AG04449 (cell line): ENCODE data around the gene NALCN.

Experiments
- CTCF ChIA-PET: fragments of 350-600 bp; formaldehyde crosslinking; extraction: SDS; loops from one replicate; lab custom pipeline; 2021; ENCODE audit warnings: antibody characterized with exemption; lab: Yijun Ruan, JAX
- POLR2A ChIA-PET: fragments of 400-600, 350-600 bp; formaldehyde crosslinking; extraction: SDS; loops from one replicate; lab custom pipeline; 2020; ENCODE audit warnings: antibody characterized with exemption, inconsistent platforms; lab: Yijun Ruan, JAX
- DNase-seq: peaks from one replicate; pipeline ENCODE4 v3.0.0-alpha.2; 2010; ENCODE audit warnings: low read depth, low spot score
- H3K4me3 ChIP-seq: 2 replicates; pipeline ENCODE4 v1.5.1; 2011; ENCODE audit warnings: low read depth, mild to moderate bottlenecking, control low read depth, low read length
- TF ChIP-seq, protein P1 (sequence below): IDR thresholded peaks from one replicate; pipeline ENCODE4 v1.5.1; 2011; ENCODE audit warnings: mild to moderate bottlenecking, moderate library complexity, low read length, control low read depth, inconsistent platforms; ENCODE audit not compliant: insufficient read depth; ENCODE audit errors: missing control alignments

The NALCN gene

DNA sequence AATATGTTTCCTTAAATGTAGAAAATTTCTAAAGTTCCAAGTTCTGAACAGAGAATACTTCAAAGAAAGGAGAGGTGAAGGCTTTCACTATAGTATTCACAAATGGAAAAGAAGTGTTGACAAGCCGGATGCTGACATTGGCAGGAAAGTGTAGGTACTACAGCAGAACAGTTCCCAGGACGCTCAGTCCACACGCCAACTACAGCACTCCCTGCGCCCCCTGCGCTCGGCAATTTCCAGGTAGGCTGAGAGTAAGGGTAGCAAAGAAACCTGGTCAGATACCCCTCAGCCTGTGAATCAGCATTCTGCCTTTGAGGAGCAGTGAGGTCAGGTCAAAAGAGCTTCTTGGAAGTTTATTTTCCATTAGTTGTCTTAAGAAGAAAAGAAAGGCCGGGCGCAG lies 115.3 kb downstream of the NALCN start:
- no peak for DNase-seq
- ChIA-PET CTCF (no interaction called here), POLR2A (no interaction called here)
- H3K4me3 ChIP-seq, result no peak overlapping the region
- TF ChIP-seq, protein P1, sequence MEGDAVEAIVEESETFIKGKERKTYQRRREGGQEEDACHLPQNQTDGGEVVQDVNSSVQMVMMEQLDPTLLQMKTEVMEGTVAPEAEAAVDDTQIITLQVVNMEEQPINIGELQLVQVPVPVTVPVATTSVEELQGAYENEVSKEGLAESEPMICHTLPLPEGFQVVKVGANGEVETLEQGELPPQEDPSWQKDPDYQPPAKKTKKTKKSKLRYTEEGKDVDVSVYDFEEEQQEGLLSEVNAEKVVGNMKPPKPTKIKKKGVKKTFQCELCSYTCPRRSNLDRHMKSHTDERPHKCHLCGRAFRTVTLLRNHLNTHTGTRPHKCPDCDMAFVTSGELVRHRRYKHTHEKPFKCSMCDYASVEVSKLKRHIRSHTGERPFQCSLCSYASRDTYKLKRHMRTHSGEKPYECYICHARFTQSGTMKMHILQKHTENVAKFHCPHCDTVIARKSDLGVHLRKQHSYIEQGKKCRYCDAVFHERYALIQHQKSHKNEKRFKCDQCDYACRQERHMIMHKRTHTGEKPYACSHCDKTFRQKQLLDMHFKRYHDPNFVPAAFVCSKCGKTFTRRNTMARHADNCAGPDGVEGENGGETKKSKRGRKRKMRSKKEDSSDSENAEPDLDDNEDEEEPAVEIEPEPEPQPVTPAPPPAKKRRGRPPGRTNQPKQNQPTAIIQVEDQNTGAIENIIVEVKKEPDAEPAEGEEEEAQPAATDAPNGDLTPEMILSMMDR, result no peak

DNA sequence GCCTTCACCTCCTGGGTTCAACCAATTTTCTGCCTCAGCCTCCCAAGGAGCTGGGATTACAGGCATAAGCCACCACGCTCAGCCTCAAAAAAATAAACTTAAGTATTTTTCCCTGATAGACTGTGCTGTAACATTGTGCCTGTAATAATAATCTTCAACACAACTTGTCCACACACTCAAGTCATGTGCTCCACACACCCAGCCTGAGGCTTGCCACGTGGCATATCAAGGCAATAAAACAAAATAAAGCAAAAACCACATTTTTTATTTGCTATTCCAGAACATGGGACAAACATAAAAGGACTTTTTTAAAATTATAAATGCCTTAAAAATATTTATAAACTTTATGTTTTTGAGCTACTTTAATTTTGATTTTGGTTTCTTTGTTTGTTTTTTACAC lies 115.8 kb downstream of the NALCN start:
- POLR2A ChIA-PET, result no interaction called here
- CTCF ChIA-PET, result interaction anchor here (1.0 kb wide), 1 partner anchor 150 kb away, joined by 6 read pairs; no protein-coding TSS in a partner anchor
- no peak overlapping the region for H3K4me3 ChIP-seq
- DNase-seq, result no peak
- TF ChIP-seq, protein P1, result no peak

DNA sequence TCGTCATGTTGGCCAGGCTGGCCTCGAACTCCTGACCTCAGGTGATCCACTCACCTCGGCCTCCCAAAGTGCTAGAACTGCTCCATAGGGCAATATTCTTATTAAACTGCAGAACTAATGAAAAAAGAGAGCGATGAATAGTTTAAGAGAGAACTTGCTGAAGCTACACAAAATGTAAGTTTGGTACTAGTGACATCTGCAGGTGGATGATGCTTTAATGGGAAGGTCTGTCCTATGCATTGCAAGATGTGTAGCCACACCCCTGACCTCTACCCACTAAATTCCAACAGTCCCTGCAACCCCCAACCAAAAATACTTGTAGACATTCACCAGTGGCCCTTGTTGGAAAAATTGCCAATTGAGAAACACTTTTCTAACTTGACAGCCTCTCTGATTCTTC lies 117.8 kb downstream of the NALCN start:
- POLR2A ChIA-PET, result no interaction called here
- TF ChIP-seq, protein P1, result no peak
- CTCF ChIA-PET, result interaction anchor here (0.6 to 3.1 kb wide), 4 partner anchors 9 to 171 kb away, joined by 3 to 24 read pairs (median 6); no protein-coding TSS in a partner anchor
- H3K4me3 ChIP-seq, result no peak overlapping the region
- no peak for DNase-seq

DNA sequence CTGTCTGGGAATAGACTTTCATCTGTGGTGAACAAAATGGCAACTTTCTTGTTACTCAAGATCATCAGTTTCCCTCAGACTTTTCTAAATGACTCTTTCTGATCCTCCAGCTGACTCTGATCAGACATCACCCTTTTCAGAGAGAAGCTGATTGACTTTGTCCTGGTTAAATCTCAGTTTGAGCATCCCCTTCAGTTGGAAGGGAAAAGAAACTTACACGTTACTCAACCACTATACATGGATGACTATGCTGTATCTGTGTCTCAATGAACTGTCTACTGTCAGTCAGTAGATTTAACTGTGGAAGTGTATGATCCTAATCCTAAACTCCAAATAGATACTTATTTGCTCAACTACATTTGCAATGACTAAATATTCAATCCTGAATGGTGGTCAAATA lies 118.5 kb downstream of the NALCN start:
- TF ChIP-seq, protein P1, result no peak

DNA sequence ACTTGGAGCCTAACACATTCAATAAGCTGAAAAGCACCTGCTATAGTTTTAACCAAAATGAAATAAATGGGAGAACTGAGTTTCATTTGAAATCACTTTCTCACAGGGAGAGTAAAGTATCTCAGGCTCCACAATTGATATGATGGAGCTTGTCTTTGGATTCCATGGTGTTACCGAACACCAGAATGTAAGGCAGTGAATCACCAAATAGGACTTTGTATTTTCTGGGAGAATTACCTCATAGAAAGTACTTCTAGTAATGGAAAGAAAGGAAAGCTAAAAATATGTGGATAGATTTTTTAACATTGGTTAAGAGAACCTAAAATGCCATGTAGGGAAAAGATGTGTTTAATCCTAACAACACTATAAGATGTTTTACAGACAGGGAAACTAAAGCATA lies 123.6 kb downstream of the NALCN start:
- no peak overlapping the region for H3K4me3 ChIP-seq
- DNase-seq, result no peak
- POLR2A ChIA-PET, result no interaction called here
- CTCF ChIA-PET, result interaction anchor here (1.1 kb wide), 1 partner anchor 147 kb away, joined by 4 read pairs; no protein-coding TSS in a partner anchor
- TF ChIP-seq, protein P1, result no peak

More for the DNA sequence above, 118.5 kb downstream of the NALCN start:
- CTCF ChIA-PET, result interaction anchor here (0.6 to 3.1 kb wide), 4 partner anchors 10 to 170 kb away, joined by 3 to 24 read pairs (median 6); no protein-coding TSS in a partner anchor
- no peak for DNase-seq
- H3K4me3 ChIP-seq, result no peak overlapping the region
- POLR2A ChIA-PET, result no interaction called here

DNA sequence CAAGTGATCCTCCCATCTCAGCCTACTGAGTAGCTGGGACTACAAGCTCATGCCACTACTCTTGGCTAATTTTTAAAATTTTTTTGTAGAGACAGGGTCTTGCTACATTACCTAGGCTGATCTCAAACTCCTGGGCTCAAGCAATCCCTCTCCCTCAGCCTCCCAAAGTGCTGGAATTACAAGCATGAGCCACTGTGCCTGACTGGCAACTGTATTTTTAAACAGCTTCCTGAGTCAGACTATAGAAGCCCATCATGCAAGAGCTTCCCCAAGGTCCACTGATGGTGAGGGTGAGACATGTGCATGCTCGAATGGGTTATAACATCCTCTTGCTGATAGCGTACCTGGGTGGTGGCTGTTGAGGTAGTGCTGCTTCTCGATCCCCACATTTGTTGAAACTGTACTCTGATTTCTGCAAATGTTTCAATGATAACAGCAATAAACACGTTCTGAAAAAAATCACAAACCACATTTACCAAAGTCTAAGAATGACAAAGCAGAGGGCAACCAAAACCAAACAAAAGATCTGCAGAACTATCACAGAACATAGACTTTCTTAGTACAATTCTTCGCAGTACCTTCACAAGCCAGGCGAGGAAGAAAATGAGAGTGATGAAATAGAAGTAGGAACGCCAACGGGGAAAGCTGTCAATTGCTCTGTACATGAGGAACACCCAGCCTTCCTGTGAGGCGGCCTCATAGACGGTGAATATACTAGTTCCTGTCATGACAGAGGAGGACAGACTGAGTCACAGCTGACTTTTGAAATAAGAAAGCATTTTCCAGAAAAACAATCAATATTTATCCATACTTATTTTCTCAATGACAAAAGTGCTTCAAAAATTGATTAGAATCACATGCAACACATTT lies 124.4 kb downstream of the NALCN start:
- POLR2A ChIA-PET, result interaction anchor here (1.3 kb wide), 1 partner anchor 15 kb away, joined by 4 read pairs; no protein-coding TSS in a partner anchor
- CTCF ChIA-PET, result interaction anchor here (1.1 kb wide), 1 partner anchor 147 kb away, joined by 4 read pairs; no protein-coding TSS in a partner anchor
- H3K4me3 ChIP-seq, result no peak overlapping the region
- TF ChIP-seq, protein P1, result no peak
- DNase-seq, result no peak
